Measurements from ENCODE around the gene SNRPD1.
"Not testable (repeated sequence)": the region's sequence is repeated elsewhere in the genome, so short reads cannot be mapped to it uniquely, and the experiment has no call there.

The SNRPD1 gene

GRCh38 chr18:21612125-21613039 is at the start of gene SNRPD1:
Gene SNRPD1, plus strand, starts transcription at chr18:21612314. Its CDS starts 116 bp downstream, at chr18:21612430.
- in situ Hi-C loops (cut with HindIII; ENCODE audit: low sequenced_read_pairs): no loop called here
- peak; percentile 97 for TF ChIP-seq CTCF (IDR thresholded peaks at IDR 0.05; ENCODE audit: low read depth, low read length, missing control alignments)
- peak; percentile 65 for DNase-seq (ENCODE audit: low read depth)
- peak within 1 kb of the TSS; percentile 94 for H3K4me3 ChIP-seq (ENCODE audit: low read depth, low read length)

- no peak for DNase-seq (ENCODE audit: low read depth)
- no peak for TF ChIP-seq CTCF (IDR thresholded peaks at IDR 0.05; ENCODE audit: low read depth, low read length, missing control alignments)
- H3K4me3 ChIP-seq (ENCODE audit: low read depth, low read length): no peak overlapping the region
- in situ Hi-C loops (cut with HindIII; ENCODE audit: low sequenced_read_pairs): no loop called here
Measured at GRCh38 chr18:21571772-21572171, 40.3 kb upstream of the SNRPD1 start.

GRCh38 chr18:21575656-21576055 is 36.5 kb upstream of the SNRPD1 start:
- DNase-seq (ENCODE audit: low read depth): no peak
- TF ChIP-seq CTCF (IDR thresholded peaks at IDR 0.05; ENCODE audit: low read depth, low read length, missing control alignments): no peak
- in situ Hi-C loops (cut with HindIII; ENCODE audit: low sequenced_read_pairs): no loop called here
- no peak overlapping the region for H3K4me3 ChIP-seq (ENCODE audit: low read depth, low read length)

- in situ Hi-C loops (cut with HindIII; ENCODE audit: low sequenced_read_pairs): no loop called here
- DNase-seq (ENCODE audit: low read depth): no peak
- no peak overlapping the region for H3K4me3 ChIP-seq (ENCODE audit: low read depth, low read length)
- TF ChIP-seq CTCF (IDR thresholded peaks at IDR 0.05; ENCODE audit: low read depth, low read length, missing control alignments): no peak
Measured at GRCh38 chr18:21584391-21584790, 27.7 kb upstream of the SNRPD1 start.

- DNase-seq (ENCODE audit: low read depth); in situ Hi-C loops (cut with HindIII; ENCODE audit: low sequenced_read_pairs); H3K4me3 ChIP-seq (ENCODE audit: low read depth, low read length): not testable (repeated sequence)
Measured at GRCh38 chr18:21592361-21592760, 19.8 kb upstream of the SNRPD1 start.

GRCh38 chr18:21593540-21594257 is 18.4 kb upstream of the SNRPD1 start:
- no peak for DNase-seq (ENCODE audit: low read depth)
- H3K4me3 ChIP-seq (ENCODE audit: low read depth, low read length): no peak overlapping the region
- no peak for TF ChIP-seq CTCF (IDR thresholded peaks at IDR 0.05; ENCODE audit: low read depth, low read length, missing control alignments)
- in situ Hi-C loops (cut with HindIII; ENCODE audit: low sequenced_read_pairs): no loop called here

GRCh38 chr18:21597620-21598019 is 14.5 kb upstream of the SNRPD1 start:
- DNase-seq (ENCODE audit: low read depth): no peak
- no peak for TF ChIP-seq CTCF (IDR thresholded peaks at IDR 0.05; ENCODE audit: low read depth, low read length, missing control alignments)
- in situ Hi-C loops (cut with HindIII; ENCODE audit: low sequenced_read_pairs): no loop called here
- no peak overlapping the region for H3K4me3 ChIP-seq (ENCODE audit: low read depth, low read length)
